HG02852 (cell line): Measurements from ENCODE around the gene CISD2.
"Not testable (repeated sequence)": the region's sequence is repeated elsewhere in the genome, so short reads cannot be mapped to it uniquely, and the experiment has no call there.

Source experiments
- ATAC-seq: cut with Tn5 transposase; IDR thresholded peaks from one replicate; pipeline ENCODE4 v1.9.1; 2021; ENCODE audit warnings: mild to moderate bottlenecking, moderate library complexity; ENCODE audit not compliant: unreplicated experiment

Gene CISD2

GRCh38 chr4:102868781-102869568 lies at the start of gene CISD2:
Gene CISD2 (plus strand): TSS chr4:102868992. CDS start chr4:102869085, 93 bp downstream.
- peak; percentile 82 for ATAC-seq

GRCh38 chr4:102819100-102819499 lies 49.7 kb upstream of the CISD2 start:
- not testable (repeated sequence) for ATAC-seq

- no peak for ATAC-seq
These were observed 49.0 kb upstream of the CISD2 start for GRCh38 chr4:102819588-102820365.

GRCh38 chr4:102823464-102823863 lies 45.3 kb upstream of the CISD2 start:
- no peak for ATAC-seq

GRCh38 chr4:102823897-102824296 lies 44.9 kb upstream of the CISD2 start:
- ATAC-seq, result no peak

- ATAC-seq, result no peak
These were observed 44.4 kb upstream of the CISD2 start for GRCh38 chr4:102824398-102824797.

- no peak for ATAC-seq
These were observed 43.3 kb upstream of the CISD2 start for GRCh38 chr4:102825261-102826091.

- ATAC-seq, result no peak
These were observed 42.5 kb upstream of the CISD2 start for GRCh38 chr4:102826105-102826889.

GRCh38 chr4:102826890-102827673 lies 41.7 kb upstream of the CISD2 start, which contains the start of gene UBE2D3:
Gene UBE2D3 (minus strand): TSS chr4:102827551. CDS start chr4:102826508, 1,043 bp downstream.
- ATAC-seq, result peak; percentile 30

GRCh38 chr4:102827674-102828496 lies 40.9 kb upstream of the CISD2 start:
- peak; percentile 77 for ATAC-seq

- no peak for ATAC-seq
These were observed 40.3 kb upstream of the CISD2 start for GRCh38 chr4:102828497-102828808.

GRCh38 chr4:102829803-102830202 lies 39.0 kb upstream of the CISD2 start:
- no peak for ATAC-seq

GRCh38 chr4:102832105-102832504 lies 36.7 kb upstream of the CISD2 start:
- ATAC-seq, result no peak

- no peak for ATAC-seq
These were observed 36.1 kb upstream of the CISD2 start for GRCh38 chr4:102832667-102833066.

- no peak for ATAC-seq
These were observed 32.2 kb upstream of the CISD2 start for GRCh38 chr4:102836596-102836995.

- ATAC-seq, result no peak
These were observed 26.4 kb upstream of the CISD2 start for GRCh38 chr4:102842367-102842766.

GRCh38 chr4:102843273-102843672 lies 25.5 kb upstream of the CISD2 start:
- ATAC-seq, result no peak

- ATAC-seq, result no peak
These were observed 24.9 kb upstream of the CISD2 start for GRCh38 chr4:102843938-102844337.

- ATAC-seq, result no peak
These were observed 21.1 kb upstream of the CISD2 start for GRCh38 chr4:102847687-102848086.
